Peyer's patch (tissue), 4 donors: ENCODE results near the gene TMTC4. TPM values are rescaled to one million over a fixed set of nuclear protein-coding genes. Genes with fewer than 3 reads are reported as not detected.
"Not testable (repeated sequence)": the region's sequence is repeated elsewhere in the genome, so short reads cannot be mapped to it uniquely, and the experiment has no call there.

Experiments
- DNase-seq, 3 donors: peaks; one replicate each; pipeline ENCODE4 v3.0.0-alpha.2; 2017 to 2019
- H3K27ac ChIP-seq, 4 donors: fragments of 200-600 bp; sonication (generic); one replicate each; pipeline ENCODE4 v1.5.1; 2016 to 2019
- H3K27me3 ChIP-seq, 2 donors: fragments of 200-600 bp; sonication (generic); one replicate each; pipeline ENCODE4 v1.5.1; 2019
- H3K36me3 ChIP-seq, 3 donors: fragments of 200-600 bp; sonication (generic); one replicate each; pipeline ENCODE4 v1.5.1; 2016 to 2019
- H3K4me1 ChIP-seq, 4 donors: fragments of 200-600 bp; sonication (generic); one replicate each; pipeline ENCODE4 v1.5.1; 2016 to 2019
- H3K4me3 ChIP-seq, 4 donors: fragments of 200-600 bp; sonication (generic); 1 replicate in 3 of 4; 2 replicates in 1 of 4; pipeline ENCODE4 v1.5.1; 2016 to 2019; ENCODE audit warnings: mild to moderate bottlenecking in 1 of 4
- H3K9me3 ChIP-seq, 4 donors: fragments of 200-600 bp; sonication (generic); one replicate each; pipeline ENCODE4 v1.5.1; 2016 to 2019; ENCODE audit warnings: mild to moderate bottlenecking in 1 of 4
- POLR2A ChIP-seq, 2 donors: fragments of 450-650 bp; IDR thresholded peaks; one replicate each; pipeline ENCODE4 v1.5.1; 2017; ENCODE audit warnings: antibody characterized with exemption in 2 of 2, mild to moderate bottlenecking in 2 of 2, moderate library complexity in 2 of 2
- total RNA-seq, 4 donors: library from RNA; depleted of rRNA; stranded (reverse); fragments of >200 nt; gene quantifications; one replicate each; pipeline ENCODE4 v1.1.0, GENCODE V29; 2016
- TF ChIP-seq, protein P1 (sequence below), 6 experiments: fragments of 450-650 bp in 4 of 6; fragments of 200-600 bp in 2 of 6; sonication (generic) in 1 of 6; IDR thresholded peaks; one replicate each; pipeline ENCODE4 v1.5.1; 2017 to 2019; ENCODE audit warnings: antibody characterized with exemption in 6 of 6, mild to moderate bottlenecking in 3 of 6, moderate library complexity in 1 of 6

TMTC4 gene
- total RNA-seq, 4 donors from 2014 or later, result 29.7 to 36.6 (median 33.7) TPM

DNA sequence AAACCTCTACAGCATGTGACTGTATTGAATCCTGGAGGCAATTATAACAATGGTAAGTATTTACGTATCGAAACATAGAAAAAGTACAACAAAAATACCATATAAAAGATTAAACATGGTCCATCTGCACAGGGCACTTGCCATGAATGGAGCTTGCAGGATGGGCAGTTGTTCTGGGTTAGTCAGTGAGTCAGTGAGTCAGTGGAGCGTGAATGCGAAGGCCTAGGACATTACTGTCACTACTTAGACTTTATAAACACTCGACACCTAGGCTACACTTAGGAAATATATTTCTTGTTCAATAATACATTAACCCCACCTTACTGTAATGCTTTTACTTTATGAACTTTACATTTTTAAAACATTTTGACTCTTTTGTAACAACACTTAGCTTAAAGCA, 35.6 kb upstream of the TMTC4 start:
- Histone ChIP-seq H3K27me3 (no peaks in the 10 kb centered on the region), H3K4me1 (no peaks in the 10 kb centered on the region), H3K36me3 (no peaks in the 10 kb centered on the region), H3K4me3 (no peak overlapping the region), H3K9me3 (no peaks in the 10 kb centered on the region), H3K27ac (no peak overlapping the region)
- TF ChIP-seq POLR2A (IDR thresholded peaks at IDR 0.05), result no peak
- TF ChIP-seq, protein P1, sequence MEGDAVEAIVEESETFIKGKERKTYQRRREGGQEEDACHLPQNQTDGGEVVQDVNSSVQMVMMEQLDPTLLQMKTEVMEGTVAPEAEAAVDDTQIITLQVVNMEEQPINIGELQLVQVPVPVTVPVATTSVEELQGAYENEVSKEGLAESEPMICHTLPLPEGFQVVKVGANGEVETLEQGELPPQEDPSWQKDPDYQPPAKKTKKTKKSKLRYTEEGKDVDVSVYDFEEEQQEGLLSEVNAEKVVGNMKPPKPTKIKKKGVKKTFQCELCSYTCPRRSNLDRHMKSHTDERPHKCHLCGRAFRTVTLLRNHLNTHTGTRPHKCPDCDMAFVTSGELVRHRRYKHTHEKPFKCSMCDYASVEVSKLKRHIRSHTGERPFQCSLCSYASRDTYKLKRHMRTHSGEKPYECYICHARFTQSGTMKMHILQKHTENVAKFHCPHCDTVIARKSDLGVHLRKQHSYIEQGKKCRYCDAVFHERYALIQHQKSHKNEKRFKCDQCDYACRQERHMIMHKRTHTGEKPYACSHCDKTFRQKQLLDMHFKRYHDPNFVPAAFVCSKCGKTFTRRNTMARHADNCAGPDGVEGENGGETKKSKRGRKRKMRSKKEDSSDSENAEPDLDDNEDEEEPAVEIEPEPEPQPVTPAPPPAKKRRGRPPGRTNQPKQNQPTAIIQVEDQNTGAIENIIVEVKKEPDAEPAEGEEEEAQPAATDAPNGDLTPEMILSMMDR (IDR thresholded peaks at IDR 0.05), result no peak
- no peak for DNase-seq

DNA sequence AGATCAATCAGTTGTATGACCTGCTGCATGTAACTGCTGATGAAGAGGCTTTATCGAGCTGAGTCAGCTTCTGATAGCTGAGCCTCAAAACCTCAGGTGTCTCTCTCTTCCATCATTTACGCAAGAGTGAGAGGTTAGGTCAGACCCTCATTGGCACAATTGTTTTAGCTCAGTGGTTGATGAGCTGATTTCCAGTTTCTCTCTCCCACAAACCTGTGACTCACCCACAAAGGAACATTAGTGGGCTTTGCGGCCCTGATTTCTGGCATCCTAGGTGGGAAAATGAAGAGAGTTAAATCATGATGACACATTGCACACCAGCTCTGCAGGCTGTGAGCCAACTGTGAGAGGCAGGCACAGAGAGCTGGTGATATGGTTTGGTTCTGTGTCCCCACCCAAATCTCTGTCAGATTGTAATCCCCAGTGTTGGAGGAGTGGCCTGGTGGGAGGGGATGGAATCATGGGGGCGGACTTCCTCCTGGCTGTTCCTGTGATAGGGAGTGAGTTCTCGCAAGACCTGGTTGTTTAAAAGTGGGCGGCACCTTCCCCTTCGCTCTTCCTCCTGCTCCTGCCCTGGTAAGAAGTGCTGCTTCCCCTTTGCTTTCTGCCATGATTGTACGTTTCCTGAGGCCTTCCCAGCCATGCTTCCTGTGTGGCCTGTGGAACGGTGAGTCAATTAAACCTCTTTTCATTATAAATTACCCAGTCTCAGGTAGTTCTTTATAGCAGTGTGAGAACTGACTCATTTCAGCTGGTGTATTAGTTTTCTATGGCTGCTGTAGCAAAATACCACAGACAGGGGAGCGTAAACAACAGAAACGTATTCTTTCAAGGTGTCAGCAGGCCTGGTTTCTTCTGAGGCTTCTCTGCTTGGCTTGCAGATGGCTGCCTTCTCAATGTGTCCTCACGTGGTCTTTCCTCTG, 33.5 kb upstream of the TMTC4 start:
- H3K4me1 ChIP-seq, result no peaks in the 10 kb centered on the region
- H3K27me3 ChIP-seq, result no peaks in the 10 kb centered on the region
- no peak overlapping the region for H3K27ac ChIP-seq
- no peaks in the 10 kb centered on the region for H3K36me3 ChIP-seq
- DNase-seq, result no peak
- H3K9me3 ChIP-seq, result no peaks in the 10 kb centered on the region
- H3K4me3 ChIP-seq, result no peak overlapping the region
- TF ChIP-seq POLR2A (IDR thresholded peaks at IDR 0.05), result no peak
- TF ChIP-seq, protein P1 (IDR thresholded peaks at IDR 0.05), result no peak

DNA sequence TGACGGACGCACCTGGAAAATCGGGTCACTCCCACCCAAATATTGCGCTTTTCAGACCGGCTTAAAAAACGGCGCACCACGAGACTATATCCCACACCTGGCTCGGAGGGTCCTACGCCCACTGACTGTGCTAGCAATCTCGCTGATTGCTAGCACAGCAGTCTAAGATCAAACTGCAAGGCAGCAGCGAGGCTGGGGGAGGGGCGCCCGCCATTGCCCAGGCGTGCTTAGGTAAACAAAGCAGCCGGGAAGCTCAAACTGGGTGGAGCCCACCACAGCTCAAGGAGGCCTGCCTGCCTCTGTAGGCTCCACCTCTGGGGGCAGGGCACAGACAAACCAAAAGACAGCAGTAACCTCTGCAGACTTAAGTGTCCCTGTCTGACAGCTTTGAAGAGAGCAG, 23.7 kb upstream of the TMTC4 start:
- H3K4me1 ChIP-seq, result not testable (repeated sequence)

DNA sequence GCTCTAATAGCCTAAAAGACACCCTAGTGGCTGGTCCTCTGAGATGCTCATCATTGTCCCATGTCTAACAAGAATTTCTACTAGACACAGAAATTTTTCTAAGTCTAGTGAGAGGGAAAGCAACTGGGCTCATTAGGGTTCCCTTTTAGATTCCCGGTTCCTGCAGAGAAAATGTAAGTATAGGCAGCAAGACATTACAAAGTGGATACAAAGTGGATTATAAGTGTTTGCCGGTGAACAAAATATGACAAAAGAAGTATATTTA, 20.8 kb upstream of the TMTC4 start:
- H3K9me3 ChIP-seq, result no peaks in the 10 kb centered on the region
- H3K27ac ChIP-seq, result no peak overlapping the region
- TF ChIP-seq, protein P1 (IDR thresholded peaks at IDR 0.05), result no peak
- no peak for TF ChIP-seq POLR2A (IDR thresholded peaks at IDR 0.05)

More for the DNA sequence above, 23.7 kb upstream of the TMTC4 start:
- not testable (repeated sequence) for H3K27me3 ChIP-seq, H3K4me3 ChIP-seq, H3K36me3 ChIP-seq, DNase-seq, H3K27ac ChIP-seq, H3K9me3 ChIP-seq

DNA sequence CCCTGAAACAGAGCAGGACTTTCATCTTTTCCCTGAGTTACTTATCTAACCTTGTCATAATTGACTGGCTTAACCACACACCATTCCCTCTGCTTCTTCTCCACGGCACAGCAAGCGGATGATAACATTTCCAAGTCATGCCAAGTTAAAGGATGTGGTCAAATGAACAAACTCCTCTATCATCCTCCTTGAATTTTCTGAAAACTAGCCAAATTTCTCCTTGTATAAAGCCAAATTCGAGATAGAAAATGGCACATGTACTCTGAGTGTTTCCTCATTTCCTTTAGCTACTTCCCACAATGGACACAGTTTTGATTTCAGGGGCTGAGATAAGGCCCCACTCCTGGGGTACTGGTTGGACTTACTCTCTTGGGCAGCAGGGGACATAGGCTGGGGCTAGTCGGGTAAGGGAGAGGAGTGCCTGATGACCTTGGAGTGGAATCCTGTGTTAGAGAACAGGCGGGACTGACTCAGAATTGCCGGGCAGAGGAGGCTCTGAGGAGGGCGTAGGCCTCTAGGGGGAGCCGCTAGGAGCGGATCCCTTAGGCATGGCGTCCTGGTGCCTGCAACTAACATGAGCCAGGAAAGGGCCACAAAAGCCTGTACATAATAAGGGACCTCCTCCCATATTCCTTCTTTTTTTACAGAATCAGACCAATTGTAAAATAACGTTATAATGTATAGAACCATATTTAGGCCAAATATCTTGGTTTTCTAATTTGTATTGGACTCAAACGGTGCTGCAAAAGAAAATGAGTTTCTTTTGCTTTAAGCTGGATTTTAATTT, 20.3 kb upstream of the TMTC4 start:
- TF ChIP-seq, protein P1 (IDR thresholded peaks at IDR 0.05), result peak in 3 of 6 experiments; percentile 17 to 22 (median 20)
- TF ChIP-seq POLR2A (IDR thresholded peaks at IDR 0.05), result no peak
- Histone ChIP-seq H3K36me3 (no peaks in the 10 kb centered on the region), H3K27me3 (no peaks in the 10 kb centered on the region), H3K4me3 (no peak overlapping the region), H3K27ac (no peak overlapping the region), H3K4me1 (no peaks in the 10 kb centered on the region), H3K9me3 (peaks cover 0 to 2% (median 0%) of the 10 kb centered on the region in 4 donors)
- peak in 1 of 3 donors; percentile 52 for DNase-seq

More for the DNA sequence above, 20.8 kb upstream of the TMTC4 start:
- no peaks in the 10 kb centered on the region for H3K36me3 ChIP-seq
- no peaks in the 10 kb centered on the region for H3K27me3 ChIP-seq
- DNase-seq, result no peak
- no peak overlapping the region for H3K4me3 ChIP-seq
- no peaks in the 10 kb centered on the region for H3K4me1 ChIP-seq

DNA sequence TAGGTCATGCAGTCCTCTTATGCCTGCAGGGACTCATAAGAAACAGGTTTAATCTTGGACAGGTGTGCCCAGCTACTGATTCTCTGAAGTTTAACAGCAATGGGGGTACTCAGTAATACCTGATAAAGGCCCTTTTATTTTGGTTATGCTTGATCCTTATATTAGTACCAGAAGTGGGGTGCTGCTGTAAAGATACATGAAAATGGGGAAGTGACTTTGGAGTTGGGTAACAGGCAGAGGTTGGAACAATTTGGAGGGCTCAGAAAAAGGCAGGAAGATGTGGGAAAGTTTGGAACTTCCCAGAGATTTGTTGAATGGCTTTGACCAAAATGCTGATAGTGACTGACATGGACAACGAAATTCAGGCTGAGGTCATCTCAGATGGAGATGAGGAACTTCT, 14.6 kb upstream of the TMTC4 start:
- no peaks in the 10 kb centered on the region for H3K4me1 ChIP-seq
- H3K27me3 ChIP-seq, result no peaks in the 10 kb centered on the region
- peaks cover 0 to 3% (median 1%) of the 10 kb centered on the region in 4 donors for H3K9me3 ChIP-seq
- DNase-seq, result no peak
- TF ChIP-seq POLR2A (IDR thresholded peaks at IDR 0.05), result no peak
- TF ChIP-seq, protein P1 (IDR thresholded peaks at IDR 0.05), result no peak
- no peak overlapping the region for H3K27ac ChIP-seq
- no peak overlapping the region for H3K4me3 ChIP-seq
- no peaks in the 10 kb centered on the region for H3K36me3 ChIP-seq
